Activated T-cell treated with anti-CD3 and anti-CD28 coated beads, Interleukin-2, amount 50 U/mL, for 1 hour (primary cell): ENCODE measurements around the gene EIF2D.

ENCODE experiments used
- DNase-seq: peaks from one replicate; pipeline ENCODE4 v3.0.0-alpha.2; 2020

EIF2D gene

DNA sequence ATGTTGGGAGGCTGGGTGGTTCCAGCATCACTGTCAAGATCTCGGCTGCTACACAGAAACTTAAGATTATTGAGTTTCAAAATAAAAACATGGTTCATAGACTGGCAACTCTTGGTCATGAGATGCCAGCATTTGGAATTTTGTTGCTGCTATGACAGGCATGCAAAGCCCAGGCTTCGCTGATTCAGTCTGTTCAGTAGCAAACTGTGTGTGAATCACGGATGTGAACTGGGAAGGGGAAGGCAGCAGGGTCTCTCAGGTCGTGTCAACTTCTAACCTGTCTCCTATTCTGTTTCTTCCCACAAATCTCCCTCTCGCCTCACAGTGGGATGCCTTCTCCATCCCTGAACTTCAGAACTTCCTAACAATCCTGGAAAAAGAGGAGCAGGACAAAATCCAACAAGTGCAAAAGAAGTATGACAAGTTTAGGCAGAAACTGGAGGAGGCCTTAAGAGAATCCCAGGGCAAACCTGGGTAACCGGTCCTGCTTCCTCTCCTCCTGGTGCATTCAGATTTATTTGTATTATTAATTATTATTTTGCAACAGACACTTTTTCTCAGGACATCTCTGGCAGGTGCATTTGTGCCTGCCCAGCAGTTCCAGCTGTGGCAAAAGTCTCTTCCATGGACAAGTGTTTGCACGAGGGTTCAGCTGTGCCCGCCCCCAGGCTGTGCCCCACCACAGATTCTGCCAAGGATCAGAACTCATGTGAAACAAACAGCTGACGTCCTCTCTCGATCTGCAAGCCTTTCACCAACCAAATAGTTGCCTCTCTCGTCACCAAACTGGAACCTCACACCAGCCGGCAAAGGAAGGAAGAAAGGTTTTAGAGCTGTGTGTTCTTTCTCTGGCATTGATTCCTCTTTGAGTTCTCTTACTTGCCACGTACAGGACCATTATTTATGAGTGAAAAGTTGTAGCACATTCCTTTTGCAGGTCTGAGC lies 25.5 kb downstream of the EIF2D start:
- no peak for DNase-seq

DNA sequence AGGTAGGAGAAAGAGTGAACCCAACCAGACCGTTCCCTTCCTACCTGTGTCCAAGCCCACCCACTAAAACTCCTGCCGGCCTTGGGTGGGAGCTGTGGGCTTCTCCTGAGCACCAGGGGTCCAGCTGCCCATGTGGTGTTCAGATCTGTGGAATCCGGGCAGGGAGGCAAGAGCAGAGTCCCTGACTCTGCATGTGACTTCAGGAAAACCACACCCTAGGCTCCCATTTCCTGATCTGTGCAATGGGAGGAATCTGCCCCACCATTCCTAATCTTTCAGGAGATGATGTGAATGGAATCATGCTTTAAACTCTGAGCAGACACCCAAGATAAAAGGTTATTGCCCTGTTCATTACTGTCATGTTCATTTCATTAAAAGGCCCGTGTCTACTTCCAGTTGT lies 27.6 kb downstream of the EIF2D start:
- no peak for DNase-seq

DNA sequence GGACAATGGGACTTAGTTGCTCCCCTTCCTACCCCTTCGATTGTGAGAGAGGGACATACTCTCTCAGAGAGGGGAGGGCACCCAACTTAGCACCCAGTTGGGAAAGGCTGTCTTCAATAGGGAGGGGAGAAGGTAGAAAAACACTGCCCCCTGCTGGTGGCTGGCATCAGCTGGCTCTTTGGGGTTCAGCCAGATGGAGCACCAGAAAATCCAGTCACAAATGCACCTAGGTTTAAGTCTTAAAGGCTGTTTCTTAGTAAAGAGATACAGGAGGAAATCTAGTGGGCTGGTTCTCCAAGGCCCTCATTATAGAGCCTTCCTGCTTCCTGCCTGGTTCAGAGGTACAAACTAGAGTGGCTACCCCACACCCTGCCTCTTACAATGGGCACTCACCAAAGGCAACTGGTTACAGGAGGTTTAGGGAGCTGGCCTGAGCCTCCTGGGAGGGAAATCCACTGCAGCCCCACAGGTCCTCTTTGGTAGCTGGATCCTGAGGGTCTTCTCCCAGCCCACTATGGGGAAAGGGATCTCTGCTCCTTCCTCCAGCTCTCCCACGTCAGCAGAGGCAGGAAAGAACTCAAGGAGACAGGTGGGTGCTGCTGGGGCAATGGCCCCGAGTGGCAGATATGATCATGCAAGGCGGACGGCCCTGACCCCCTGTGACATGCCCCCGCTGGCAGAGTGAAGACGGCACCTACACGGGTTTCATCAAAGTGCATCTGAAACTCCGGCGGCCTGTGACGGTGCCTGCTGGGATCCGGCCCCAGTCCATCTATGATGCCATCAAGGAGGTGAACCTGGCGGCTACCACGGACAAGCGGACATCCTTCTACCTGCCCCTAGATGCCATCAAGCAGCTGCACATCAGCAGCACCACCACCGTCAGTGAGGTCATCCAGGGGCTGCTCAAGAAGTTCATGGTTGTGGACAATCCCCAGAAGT lies 28.3 kb downstream of the EIF2D start:
- peak; percentile 86 for DNase-seq

DNA sequence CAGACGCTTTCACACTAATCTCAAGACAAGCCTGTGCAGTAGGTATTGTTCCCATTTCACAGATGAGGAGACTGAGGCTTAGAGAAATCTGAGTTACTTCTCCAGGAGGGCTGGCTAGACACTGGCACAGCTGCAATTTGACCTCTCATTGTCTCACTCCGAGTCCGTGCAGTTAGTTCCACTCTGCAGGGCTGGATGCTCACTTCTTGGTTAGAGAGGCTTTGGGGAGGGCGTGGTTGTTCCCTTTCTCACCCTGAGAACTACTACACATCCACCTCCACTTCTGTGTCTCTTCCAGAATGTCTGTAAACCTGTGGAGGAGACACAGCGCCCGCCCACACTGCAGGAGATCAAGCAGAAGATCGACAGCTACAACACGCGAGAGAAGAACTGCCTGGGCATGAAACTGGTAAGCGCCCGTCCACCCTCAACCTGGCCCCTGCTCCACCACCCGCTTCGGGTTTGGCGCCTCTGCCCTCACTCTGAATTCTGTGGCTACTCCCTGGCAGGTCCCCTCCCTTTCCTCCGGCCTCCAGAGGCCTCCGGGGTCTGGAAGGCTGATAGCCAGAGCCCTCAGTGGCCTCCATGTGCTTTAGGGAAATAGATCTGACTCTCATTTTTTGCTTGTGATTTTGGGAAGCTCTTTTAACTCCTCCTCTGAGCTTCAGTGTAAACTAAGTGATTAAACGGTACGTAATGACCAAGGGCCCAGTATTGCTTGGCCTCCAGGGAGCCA lies 29.1 kb downstream of the EIF2D start:
- peak; percentile 59 for DNase-seq

DNA sequence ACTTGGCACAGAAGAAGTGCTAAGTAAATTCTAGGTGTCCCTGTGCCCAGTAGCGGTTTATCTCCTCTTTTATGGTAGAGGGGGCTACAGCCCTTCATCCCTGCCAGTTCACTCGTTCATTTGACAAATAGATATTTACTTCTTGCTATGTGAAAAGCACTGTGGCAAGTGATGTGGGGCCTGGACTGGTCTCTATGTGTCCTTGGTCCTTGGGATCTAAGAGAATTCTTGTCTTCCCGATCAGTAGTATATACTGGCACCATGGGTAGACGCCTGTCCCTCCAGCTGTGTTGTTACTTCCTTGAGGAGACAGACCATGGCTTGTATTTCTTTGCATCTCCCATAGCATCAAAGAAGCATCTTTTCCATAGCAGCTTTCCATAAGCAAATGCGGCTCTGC lies 29.7 kb downstream of the EIF2D start:
- no peak for DNase-seq

DNA sequence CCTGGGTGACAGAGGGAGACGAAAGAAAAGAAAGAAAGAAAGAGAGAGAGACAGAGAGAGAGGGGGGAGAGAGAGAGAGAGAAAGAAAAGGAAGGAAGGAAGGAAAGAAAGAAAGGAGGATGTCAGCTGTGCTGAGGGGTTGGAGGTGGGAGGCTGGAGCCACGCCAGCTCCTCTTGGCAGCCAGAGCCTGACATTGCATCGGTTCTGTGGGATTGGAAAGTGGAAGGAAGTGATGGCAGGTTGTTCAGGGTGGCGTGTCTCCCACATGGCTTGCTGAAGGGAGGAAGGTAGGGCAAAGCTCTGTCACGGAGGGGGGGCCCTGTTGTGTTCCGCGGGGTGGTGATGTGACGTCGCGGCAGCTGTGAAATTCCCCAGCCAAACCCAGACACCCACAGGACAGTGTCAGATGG lies 30.7 kb downstream of the EIF2D start:
- peak; percentile 82 for DNase-seq

DNA sequence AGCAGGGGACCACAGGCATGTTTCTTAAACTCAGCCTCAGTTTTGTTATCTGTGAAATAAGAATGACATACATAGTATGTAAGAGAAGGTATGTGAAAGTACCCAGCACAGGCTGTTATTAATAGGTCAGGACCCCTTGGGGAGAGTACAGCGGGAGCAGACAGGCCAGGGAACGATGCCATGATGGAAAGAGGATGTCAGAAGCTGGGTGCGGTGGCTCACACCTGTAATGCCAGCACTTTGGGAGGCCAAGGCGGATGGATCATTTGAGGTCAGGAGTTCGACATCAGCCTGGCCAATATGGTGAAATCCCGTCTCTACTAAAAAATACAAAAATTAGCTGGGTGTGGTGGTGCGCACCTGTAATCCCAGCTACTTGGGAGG lies 31.2 kb downstream of the EIF2D start:
- peak; percentile 45 for DNase-seq

DNA sequence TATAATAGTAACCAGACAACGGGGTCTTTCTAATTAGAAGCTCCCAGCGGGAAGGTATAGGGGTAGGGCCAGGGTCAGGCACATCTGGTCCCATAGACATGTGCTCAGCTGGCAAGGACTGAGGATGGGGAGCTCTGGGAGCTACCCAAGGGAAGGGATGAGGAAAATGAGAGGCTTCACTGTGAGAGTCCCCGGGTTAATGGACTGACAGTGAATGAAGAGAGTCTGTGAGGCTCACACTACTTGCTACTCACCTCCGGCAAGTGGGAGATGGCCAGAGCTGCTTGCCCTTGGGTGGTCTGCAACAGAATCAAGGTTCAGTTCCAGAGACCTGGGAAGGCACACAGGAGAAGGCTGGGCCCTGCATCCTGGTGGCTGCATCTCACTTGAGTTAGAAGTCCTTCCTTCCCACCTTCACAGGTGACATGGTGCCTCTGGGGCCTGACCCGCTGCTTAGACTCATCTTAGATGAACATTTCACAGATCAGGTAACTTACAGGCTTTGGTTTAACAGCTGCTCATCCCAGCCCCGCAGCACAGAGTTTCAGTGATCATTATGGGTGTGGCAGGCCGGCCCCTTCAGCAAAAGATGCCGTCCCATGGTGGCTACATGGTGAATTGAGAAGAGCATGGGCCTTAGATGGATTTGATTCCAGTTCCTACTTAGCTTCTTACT lies 31.7 kb downstream of the EIF2D start:
- DNase-seq, result peak; percentile 68

DNA sequence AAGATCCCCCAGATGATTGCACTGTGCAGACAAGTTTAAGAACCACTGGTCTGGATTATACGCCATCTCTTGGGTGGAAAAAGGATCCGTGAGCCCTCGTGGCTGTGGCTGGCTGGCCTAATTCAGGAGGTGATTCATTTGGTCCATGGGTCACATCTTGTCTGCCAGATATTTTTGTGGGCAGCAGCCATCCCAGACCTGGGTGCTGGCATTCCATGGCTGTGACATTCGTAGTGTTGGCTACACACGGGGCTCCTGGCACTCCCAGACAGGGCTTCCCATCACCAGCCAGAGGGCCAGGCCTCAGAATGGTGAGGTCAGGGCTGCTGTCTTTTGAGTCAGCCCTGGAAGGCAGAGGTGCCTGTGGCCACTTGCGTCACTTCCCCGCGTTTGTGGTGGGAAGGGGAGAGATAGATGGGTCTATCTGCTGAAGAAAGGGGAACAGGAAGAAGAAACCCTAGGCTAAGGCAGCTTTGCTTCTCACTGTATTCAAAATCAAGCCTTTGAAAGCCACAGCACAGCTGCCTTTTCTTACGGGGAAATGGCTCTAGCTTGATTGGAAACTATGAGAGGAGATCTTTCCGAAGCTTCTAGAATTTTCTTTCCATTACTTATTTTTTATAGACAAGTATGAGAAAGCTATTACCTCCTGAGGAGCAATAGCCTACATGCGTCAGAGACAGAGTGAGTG lies 32.4 kb downstream of the EIF2D start:
- peak; percentile 88 for DNase-seq

DNA sequence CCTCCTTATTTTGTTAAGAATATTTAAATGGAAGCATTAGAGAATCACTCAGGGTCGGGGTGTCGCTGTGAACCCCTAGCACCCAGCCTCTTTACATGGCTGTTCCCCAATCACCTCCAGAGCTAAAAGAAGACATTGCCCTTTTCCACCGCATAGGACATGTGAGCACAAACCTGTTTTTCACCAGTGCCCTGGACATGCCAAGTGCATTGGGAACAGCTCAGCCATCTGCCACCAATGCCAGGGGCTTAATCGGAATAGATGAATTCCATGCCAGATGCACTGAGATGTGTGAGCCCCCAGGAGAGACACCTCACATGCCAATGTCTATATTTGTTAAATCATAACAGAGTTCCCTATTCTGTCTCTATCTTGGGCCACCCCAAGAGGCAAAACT lies 33.3 kb downstream of the EIF2D start:
- DNase-seq, result peak; percentile 46

DNA sequence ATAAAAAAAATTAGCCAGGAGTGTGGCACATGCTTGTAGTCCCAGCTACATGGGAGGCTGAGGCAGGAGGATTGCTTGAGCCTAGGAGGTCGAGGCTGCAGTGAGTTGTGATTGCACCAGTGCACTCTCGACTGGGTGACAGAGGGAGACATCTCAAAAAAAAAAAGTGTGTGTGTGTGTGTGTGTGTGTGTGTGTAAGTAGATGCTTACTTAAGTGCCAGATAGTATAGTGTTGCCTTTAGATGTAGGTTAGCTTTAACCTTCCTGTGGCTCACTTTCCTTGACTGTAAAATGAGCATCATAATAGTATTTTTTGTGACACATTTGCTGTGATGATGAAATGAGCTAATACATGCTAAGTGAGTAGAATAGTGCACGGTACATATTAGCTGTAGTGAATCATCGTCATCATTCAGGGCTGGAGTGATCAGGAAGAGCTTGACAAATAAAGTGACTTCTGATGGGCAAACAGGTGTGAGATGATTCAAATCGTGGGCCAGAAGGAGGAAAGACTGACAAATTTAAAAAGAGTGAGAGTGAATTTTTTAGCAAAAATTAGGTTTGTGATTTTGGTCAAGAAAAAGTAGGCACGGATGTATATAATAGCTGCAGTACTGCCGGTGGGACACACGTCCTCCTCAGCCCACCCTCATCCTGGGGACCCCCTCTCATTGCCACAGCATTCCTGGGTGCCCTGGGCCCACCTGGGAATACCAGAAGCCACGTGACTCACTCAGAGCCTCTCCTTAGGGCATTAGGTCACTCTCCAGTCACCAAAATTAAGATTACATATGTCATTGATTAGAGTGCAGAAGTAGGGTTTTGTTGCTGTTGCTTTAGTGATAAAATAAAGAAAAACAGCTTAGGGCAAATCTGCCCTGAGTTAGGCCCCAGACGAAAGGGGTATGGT lies 33.9 kb downstream of the EIF2D start:
- peak; percentile 52 for DNase-seq

DNA sequence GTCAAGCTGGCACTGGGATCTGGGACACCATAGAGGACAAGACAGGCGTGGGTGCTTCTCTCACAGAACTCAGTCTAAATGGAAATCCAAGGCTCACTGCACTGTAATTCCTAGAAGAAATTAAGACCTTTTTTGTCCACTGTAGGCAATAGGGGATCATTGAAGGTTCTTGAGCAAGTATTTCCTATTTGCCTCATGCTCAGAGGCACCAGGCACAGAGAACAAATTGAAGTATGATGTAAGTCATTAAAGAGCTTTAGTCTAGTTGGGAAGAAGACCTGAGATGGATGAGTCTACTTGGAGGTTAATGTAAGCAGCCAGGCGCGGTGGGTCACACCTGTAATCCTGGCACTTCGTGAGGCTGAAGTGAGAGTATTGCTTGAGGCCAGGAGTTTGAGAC lies 34.6 kb downstream of the EIF2D start:
- no peak for DNase-seq

DNA sequence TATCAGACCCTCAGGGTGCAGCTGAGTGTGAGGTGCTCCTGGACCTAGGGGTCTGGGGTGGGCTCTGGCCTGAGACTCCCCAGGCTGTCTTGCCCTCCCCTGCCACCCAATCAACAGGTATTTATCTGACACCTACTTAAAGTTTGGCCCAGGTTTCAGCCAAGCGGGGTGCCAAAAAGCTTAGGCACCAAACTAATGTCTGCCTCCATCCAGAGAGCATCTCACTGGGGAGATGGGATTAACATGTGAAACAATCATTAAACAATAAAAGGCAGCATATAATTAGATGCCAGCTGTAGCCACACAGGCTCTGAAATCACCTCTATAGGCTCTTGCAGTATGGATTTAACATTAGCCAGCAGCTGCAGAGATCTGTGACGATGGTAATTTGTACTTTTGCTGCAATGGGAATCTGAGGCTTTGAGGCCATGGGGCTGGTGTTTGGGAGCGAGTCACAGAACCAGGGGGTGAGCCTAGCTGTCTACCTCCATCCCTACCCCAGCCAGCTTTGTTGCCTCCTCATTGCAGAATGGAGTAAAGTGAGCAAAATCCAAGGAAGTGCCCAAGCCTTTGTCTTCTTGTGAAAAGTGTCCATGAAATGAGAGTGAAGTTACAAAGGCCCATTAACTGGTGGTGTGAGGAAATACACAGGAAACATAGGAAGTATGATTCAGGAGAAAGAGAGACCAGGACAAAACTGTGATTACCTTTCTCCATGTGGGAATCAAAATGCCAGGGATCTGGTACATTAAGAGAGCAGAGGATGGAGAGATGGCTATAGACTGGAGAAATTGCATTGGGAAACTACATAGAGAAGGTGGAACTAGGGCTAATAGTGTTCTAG lies 36.1 kb downstream of the EIF2D start:
- DNase-seq, result no peak

DNA sequence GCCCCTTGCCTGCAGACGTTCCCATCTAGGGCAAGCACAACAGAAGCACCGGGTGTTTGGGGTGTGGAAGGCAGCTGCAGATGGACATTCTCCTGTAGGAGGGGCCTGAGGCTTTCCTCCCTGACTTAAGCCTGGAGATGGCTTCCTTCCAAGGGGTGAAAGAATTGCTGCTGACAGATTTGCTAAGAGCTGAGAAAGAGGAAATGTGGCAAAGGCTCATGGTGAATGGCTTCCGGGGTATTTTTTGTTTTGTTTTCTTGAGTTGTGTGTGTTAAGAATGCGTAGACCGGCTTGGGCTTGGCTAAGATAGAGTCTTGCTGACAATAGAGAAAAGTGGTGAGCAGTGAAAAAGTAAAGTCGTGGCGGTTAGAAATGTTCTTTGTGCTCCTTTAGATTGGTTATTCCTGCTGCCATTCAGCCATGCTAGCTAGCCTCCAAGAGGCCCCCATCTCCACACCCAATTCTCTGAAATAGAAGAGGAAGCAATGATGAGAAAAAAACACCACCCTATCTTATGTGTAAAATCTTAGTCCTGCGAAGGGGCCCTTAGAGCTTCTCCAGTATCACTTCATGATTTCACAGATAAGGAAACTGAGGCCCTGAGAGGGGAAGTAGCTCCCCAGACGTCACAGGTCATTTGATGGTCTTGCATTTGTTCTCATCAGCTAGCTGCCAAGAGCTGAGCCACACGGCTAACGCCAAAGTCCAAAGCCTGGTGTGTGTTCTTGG lies 36.9 kb downstream of the EIF2D start:
- DNase-seq, result peak; percentile 51

DNA sequence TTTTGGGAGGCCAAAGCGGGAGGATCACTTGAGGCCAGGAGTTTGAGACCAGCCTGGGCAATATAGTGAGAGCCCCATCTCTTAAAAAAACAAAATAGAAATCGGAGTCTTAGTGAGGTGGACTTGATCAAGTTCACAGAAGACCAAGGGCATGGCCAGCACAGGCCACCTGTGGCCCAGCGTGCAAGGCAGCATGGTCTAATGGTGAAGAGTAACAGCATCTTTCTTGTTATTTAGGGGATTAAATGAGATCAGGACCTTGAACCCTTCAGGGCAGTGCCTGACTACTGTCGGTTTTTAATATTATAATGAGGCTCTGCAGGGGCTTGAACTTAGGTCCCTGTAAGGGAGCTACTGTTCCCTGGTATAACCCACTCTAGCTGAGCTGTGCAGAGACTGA lies 38.5 kb downstream of the EIF2D start:
- no peak for DNase-seq

DNA sequence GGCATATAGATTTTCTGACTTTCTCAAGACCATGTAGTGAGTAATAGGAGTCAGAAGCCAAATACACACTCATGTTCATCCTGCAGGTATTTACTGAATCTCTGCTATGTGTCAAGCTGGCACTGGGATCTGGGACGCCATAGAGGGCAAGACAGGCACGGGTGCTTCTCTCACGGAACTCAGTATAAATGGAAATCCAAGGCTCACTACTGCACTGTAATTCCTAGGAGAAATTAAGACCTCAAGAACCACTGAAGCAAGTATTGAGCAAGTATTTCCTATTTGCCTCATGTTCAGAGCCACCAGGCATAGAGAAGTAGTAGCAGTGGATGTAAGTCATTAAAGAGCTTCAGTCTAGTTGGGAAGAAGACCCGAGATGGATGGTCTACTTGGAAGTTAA lies 38.9 kb downstream of the EIF2D start:
- no peak for DNase-seq

DNA sequence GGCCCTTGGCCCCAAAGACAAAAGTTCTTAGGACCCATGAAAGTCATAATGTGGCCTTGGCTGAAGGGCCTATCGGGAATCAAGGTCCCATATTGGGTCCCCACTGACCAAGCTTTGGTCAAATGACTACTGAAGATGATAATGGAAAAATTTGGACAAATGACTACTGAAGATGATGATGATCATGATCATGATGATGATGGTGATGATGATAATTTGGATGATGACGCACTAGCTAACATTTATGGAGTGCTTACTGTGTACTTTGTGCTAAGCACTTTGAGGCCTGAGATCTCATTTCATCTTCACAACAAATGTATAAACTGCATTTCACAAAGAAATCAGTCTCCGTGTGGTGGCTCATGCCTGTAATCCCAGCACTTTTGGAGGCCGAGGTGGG lies 39.4 kb downstream of the EIF2D start:
- DNase-seq, result no peak

DNA sequence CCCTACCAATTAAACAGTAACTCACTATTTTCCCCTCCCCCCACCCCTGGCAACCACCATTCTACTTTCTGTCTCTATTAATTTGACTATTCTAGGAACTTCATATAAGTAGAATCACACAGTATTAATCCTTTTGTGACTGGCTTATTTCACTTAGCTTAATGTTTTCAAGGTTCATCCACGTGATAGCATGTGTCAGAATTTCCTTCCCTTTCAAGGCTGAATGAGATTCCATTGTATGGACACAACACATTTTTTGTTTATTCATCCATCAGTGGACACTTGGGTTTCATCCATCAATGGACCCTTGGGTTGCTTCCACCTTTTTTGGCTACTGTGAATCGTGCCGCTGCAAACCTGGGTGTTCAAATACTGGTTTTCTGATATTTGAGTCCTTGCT lies 41.7 kb downstream of the EIF2D start:
- no peak for DNase-seq

DNA sequence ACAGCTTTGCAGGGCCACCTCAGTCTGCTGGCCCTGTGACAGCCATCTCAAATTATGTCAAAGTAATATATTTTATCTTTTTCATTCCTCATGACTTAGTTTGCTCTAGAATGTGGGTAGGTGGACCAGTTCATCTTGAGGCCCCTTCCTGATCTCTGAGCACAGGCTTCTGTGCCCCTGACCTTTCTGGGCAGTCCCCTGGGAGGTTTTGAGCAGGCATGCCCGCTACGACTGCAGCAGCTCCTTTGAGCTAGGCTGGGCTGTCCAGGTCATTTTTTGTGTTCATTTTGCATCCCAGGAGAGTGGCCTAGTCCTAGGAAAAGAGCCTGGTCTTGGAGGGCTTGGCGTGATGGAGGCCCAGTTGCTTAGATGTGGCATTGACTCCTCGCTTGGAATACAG lies 42.7 kb downstream of the EIF2D start:
- DNase-seq, result no peak
